Esophagus squamous epithelium (tissue), 4 donors: Measurements from ENCODE around the gene NEK9.
"Not testable (repeated sequence)": the region's sequence is repeated elsewhere in the genome, so short reads cannot be mapped to it uniquely, and the experiment has no call there.

ENCODE experiments used
- POLR2A ChIP-seq, 4 donors: fragments of 450-650 bp; IDR thresholded peaks; one replicate each; pipeline ENCODE4 v1.6.1; 2017; ENCODE audit warnings: antibody characterized with exemption in 4 of 4, mild to moderate bottlenecking in 4 of 4, moderate library complexity in 3 of 4
- TF ChIP-seq, protein P1 (sequence below), 6 experiments: fragments of 450-650 bp in 4 of 6; fragments of 200-600 bp in 2 of 6; sonication (generic) in 2 of 6; IDR thresholded peaks; one replicate each; pipeline ENCODE4 v1.5.1; 2016 to 2019; ENCODE audit warnings: antibody characterized with exemption in 6 of 6, mild to moderate bottlenecking in 4 of 6, moderate library complexity in 4 of 6

DNA sequence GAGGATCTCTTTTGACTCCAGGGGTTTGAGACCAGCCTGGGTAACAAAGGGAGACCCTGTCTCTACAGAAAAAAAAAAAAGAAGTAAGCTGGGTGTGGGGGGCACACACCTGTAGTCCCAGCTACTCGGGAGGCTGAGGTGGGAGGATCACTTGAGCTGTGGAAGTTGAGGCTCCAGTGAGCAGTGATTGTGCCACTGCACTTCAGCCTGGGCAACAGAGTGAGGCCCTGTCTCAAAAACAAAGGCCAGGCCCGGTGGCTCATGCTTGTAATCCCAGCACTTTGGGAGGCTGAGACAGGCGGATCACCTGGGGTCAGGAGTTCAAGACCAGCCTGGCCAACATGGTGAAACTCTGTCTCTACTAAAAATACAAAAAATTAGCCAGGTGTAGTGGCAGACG lies 59.1 kb downstream of the NEK9 start:
- TF ChIP-seq, protein P1, sequence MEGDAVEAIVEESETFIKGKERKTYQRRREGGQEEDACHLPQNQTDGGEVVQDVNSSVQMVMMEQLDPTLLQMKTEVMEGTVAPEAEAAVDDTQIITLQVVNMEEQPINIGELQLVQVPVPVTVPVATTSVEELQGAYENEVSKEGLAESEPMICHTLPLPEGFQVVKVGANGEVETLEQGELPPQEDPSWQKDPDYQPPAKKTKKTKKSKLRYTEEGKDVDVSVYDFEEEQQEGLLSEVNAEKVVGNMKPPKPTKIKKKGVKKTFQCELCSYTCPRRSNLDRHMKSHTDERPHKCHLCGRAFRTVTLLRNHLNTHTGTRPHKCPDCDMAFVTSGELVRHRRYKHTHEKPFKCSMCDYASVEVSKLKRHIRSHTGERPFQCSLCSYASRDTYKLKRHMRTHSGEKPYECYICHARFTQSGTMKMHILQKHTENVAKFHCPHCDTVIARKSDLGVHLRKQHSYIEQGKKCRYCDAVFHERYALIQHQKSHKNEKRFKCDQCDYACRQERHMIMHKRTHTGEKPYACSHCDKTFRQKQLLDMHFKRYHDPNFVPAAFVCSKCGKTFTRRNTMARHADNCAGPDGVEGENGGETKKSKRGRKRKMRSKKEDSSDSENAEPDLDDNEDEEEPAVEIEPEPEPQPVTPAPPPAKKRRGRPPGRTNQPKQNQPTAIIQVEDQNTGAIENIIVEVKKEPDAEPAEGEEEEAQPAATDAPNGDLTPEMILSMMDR (IDR thresholded peaks at IDR 0.05), result not testable (repeated sequence)
- TF ChIP-seq POLR2A (IDR thresholded peaks at IDR 0.05), result not testable (repeated sequence)
